BLaER1 treated with 17β-estradiol and CSF1 and Interleukin-3, amounts not matched to agents 10 nM and 100 nM (cell line): ENCODE results near the gene NME9.
"Not testable (repeated sequence)": the region's sequence is repeated elsewhere in the genome, so short reads cannot be mapped to it uniquely, and the experiment has no call there.

Experiments
- H3K27ac ChIP-seq, 11 experiments: shearing (Covaris generic); formaldehyde crosslinking; 2 replicates each; pipeline ENCODE4 v1.8.1; 2022
- H3K27me3 ChIP-seq, 11 experiments: shearing (Covaris generic); formaldehyde crosslinking; 2 replicates each; pipeline ENCODE4 v1.8.1; 2022
- H3K36me3 ChIP-seq, 11 experiments: shearing (Covaris generic); formaldehyde crosslinking; 2 replicates each; pipeline ENCODE4 v1.8.1; 2022
- H3K4me1 ChIP-seq, 10 experiments: shearing (Covaris generic); formaldehyde crosslinking; 2 replicates each; pipeline ENCODE4 v1.8.1; 2022
- H3K4me2 ChIP-seq, 11 experiments: shearing (Covaris generic); formaldehyde crosslinking; 2 replicates each; pipeline ENCODE4 v1.8.1; 2022
- H3K4me3 ChIP-seq, 10 experiments: shearing (Covaris generic); formaldehyde crosslinking; 2 replicates each; pipeline ENCODE4 v1.8.1; 2022
- H3K9ac ChIP-seq, 11 experiments: shearing (Covaris generic); formaldehyde crosslinking; 2 replicates each; pipeline ENCODE4 v1.8.1; 2022
- H3K9me3 ChIP-seq, 11 experiments: shearing (Covaris generic); formaldehyde crosslinking; replicated peaks in 1 of 11; 2 replicates each; pipeline ENCODE4 v1.8.1; 2022
- H4K20me1 ChIP-seq, 11 experiments: shearing (Covaris generic); formaldehyde crosslinking; 2 replicates each; pipeline ENCODE4 v1.8.1; 2022
- Cebpa-rat ChIP-seq, 11 experiments: shearing (Covaris generic); IDR thresholded peaks; 2 replicates each; pipeline ENCODE4 v1.8.1; 2022

Gene NME9

GRCh38 chr3:138329127-138329983 is at the start of gene NME9:
TSS of gene NME9 (minus strand) at chr3:138329851. CDS start at chr3:138329335, 516 bp downstream.
- H3K9ac ChIP-seq: peak within 1 kb of the TSS; percentile 32 to 79 (median 73)
- H3K27me3 ChIP-seq: no peaks in the 10 kb centered on the region
- no peak for TF ChIP-seq Cebpa-rat (IDR thresholded peaks at IDR 0.05)
- H3K27ac ChIP-seq: peak within 1 kb of the TSS in 7 of 11 experiments; percentile 17 to 72 (median 47); a peak in 10 of 22 replicates
- peak within 1 kb of the TSS; percentile 59 to 80 (median 69) for H3K4me3 ChIP-seq
- H4K20me1 ChIP-seq: no peaks in the 10 kb centered on the region
- no peaks in the 10 kb centered on the region for H3K36me3 ChIP-seq
- H3K9me3 ChIP-seq: no peaks in the 10 kb centered on the region
- H3K4me2 ChIP-seq: peak within 1 kb of the TSS; percentile 97 to 100 (median 99)
- H3K4me1 ChIP-seq: peaks cover 8 to 20% (median 15%) of the 10 kb centered on the region in 10 experiments

- no peak overlapping the region for H3K4me3 ChIP-seq
- no peaks in the 10 kb centered on the region for H4K20me1 ChIP-seq
- H3K27ac ChIP-seq: no peak overlapping the region
- peaks cover 0 to 10% (median 0%) of the 10 kb centered on the region in 11 experiments; a peak in 4 of 22 replicates for H3K9me3 ChIP-seq
- H3K27me3 ChIP-seq: no peaks in the 10 kb centered on the region
- no peak overlapping the region for H3K4me2 ChIP-seq
- H3K9ac ChIP-seq: no peak overlapping the region
- peaks cover 0 to 12% (median 0%) of the 10 kb centered on the region in 11 experiments; a peak in 2 of 22 replicates for H3K36me3 ChIP-seq
- no peak for TF ChIP-seq Cebpa-rat (IDR thresholded peaks at IDR 0.05)
- peaks cover 0 to 69% (median 2%) of the 10 kb centered on the region in 10 experiments; a peak in 7 of 20 replicates for H3K4me1 ChIP-seq
Observed at GRCh38 chr3:138378990-138379389, 49.3 kb upstream of the NME9 start.

- H4K20me1 ChIP-seq: no peaks in the 10 kb centered on the region
- peaks cover 0 to 12% (median 0%) of the 10 kb centered on the region in 11 experiments; a peak in 4 of 22 replicates for H3K9me3 ChIP-seq
- H3K4me2 ChIP-seq: peak overlapping the region in 2 of 11 experiments; percentile 29 to 40; a peak in 4 of 22 replicates
- H3K9ac ChIP-seq: peak overlapping the region in 1 of 11 experiments; percentile 10; a peak in 1 of 22 replicates
- peaks cover 0 to 69% (median 2%) of the 10 kb centered on the region in 10 experiments; a peak in 7 of 20 replicates for H3K4me1 ChIP-seq
- H3K36me3 ChIP-seq: peaks cover 0 to 12% (median 0%) of the 10 kb centered on the region in 11 experiments; a peak in 2 of 22 replicates
- H3K27ac ChIP-seq: peak overlapping the region in 1 of 11 experiments; percentile 44; a peak in 3 of 22 replicates
- no peak overlapping the region for H3K4me3 ChIP-seq
- no peak for TF ChIP-seq Cebpa-rat (IDR thresholded peaks at IDR 0.05)
- no peaks in the 10 kb centered on the region for H3K27me3 ChIP-seq
Observed at GRCh38 chr3:138378331-138378730, 48.7 kb upstream of the NME9 start.

- peaks cover 0 to 12% (median 0%) of the 10 kb centered on the region in 11 experiments; a peak in 4 of 22 replicates for H3K9me3 ChIP-seq
- 0 out of 22 replicates have a peak overlapping the region, but pooled peaks of 1 of the 11 experiments have one; percentile 10 for H3K9ac ChIP-seq
- H3K4me2 ChIP-seq: peak overlapping the region in 2 of 11 experiments; percentile 29 to 40; a peak in 4 of 22 replicates
- H3K27ac ChIP-seq: peak overlapping the region in 1 of 11 experiments; percentile 44; a peak in 3 of 22 replicates
- H4K20me1 ChIP-seq: no peaks in the 10 kb centered on the region
- no peaks in the 10 kb centered on the region for H3K27me3 ChIP-seq
- peaks cover 0 to 69% (median 2%) of the 10 kb centered on the region in 10 experiments; a peak in 7 of 20 replicates for H3K4me1 ChIP-seq
- TF ChIP-seq Cebpa-rat (IDR thresholded peaks at IDR 0.05): no peak
- H3K4me3 ChIP-seq: no peak overlapping the region
- H3K36me3 ChIP-seq: peaks cover 0 to 12% (median 0%) of the 10 kb centered on the region in 11 experiments; a peak in 2 of 22 replicates
Observed at GRCh38 chr3:138377804-138378203, 48.2 kb upstream of the NME9 start.

- not testable (repeated sequence) for H3K4me3 ChIP-seq, H3K9ac ChIP-seq, H3K4me2 ChIP-seq, H4K20me1 ChIP-seq, H3K27me3 ChIP-seq, H3K27ac ChIP-seq
- peaks cover 0 to 12% (median 0%) of the 10 kb centered on the region in 11 experiments; a peak in 2 of 22 replicates for H3K36me3 ChIP-seq
- H3K9me3 ChIP-seq: peaks cover 0 to 12% (median 0%) of the 10 kb centered on the region in 11 experiments; a peak in 4 of 22 replicates
- peaks cover 0 to 69% (median 2%) of the 10 kb centered on the region in 10 experiments; a peak in 9 of 20 replicates for H3K4me1 ChIP-seq
Observed at GRCh38 chr3:138377212-138377611, 47.6 kb upstream of the NME9 start.

- H3K9ac ChIP-seq: no peak overlapping the region
- no peaks in the 10 kb centered on the region for H4K20me1 ChIP-seq
- H3K4me3 ChIP-seq: no peak overlapping the region
- peaks cover 3 to 69% (median 5%) of the 10 kb centered on the region in 10 experiments; a peak in 17 of 20 replicates for H3K4me1 ChIP-seq
- H3K4me2 ChIP-seq: no peak overlapping the region
- peaks cover 0 to 12% (median 0%) of the 10 kb centered on the region in 11 experiments; a peak in 4 of 22 replicates for H3K9me3 ChIP-seq
- no peaks in the 10 kb centered on the region for H3K27me3 ChIP-seq
- TF ChIP-seq Cebpa-rat (IDR thresholded peaks at IDR 0.05): no peak
- H3K36me3 ChIP-seq: peaks cover 0 to 12% (median 0%) of the 10 kb centered on the region in 11 experiments; a peak in 2 of 22 replicates
- H3K27ac ChIP-seq: no peak overlapping the region
Observed at GRCh38 chr3:138376663-138377062, 47.0 kb upstream of the NME9 start.

- Histone ChIP-seq H3K27me3 (no peaks in the 10 kb centered on the region), H3K9ac (no peak overlapping the region), H3K4me3 (no peak overlapping the region), H3K4me1 (peaks cover 8 to 71% (median 11%) of the 10 kb centered on the region in 10 experiments; a peak in 19 of 20 replicates), H3K9me3 (peaks cover 0 to 16% (median 0%) of the 10 kb centered on the region in 11 experiments; a peak in 4 of 22 replicates), H3K27ac (no peak overlapping the region), H4K20me1 (no peaks in the 10 kb centered on the region), H3K4me2 (peak overlapping the region in 2 of 11 experiments; percentile 10 to 38; a peak in 3 of 22 replicates), H3K36me3 (peaks cover 0 to 12% (median 0%) of the 10 kb centered on the region in 11 experiments; a peak in 2 of 22 replicates)
- no peak for TF ChIP-seq Cebpa-rat (IDR thresholded peaks at IDR 0.05)
Observed at GRCh38 chr3:138375447-138375846, 45.8 kb upstream of the NME9 start.

- Histone ChIP-seq H3K9ac (no peak overlapping the region), H4K20me1 (no peaks in the 10 kb centered on the region), H3K27me3 (no peaks in the 10 kb centered on the region), H3K4me3 (no peak overlapping the region), H3K4me1 (peaks cover 9 to 79% (median 14%) of the 10 kb centered on the region in 10 experiments; a peak in 19 of 20 replicates), H3K9me3 (peaks cover 0 to 18% (median 0%) of the 10 kb centered on the region in 11 experiments; a peak in 4 of 22 replicates), H3K27ac (no peak overlapping the region), H3K4me2 (peak overlapping the region in 2 of 11 experiments; percentile 38 to 54; a peak in 4 of 22 replicates), H3K36me3 (peaks cover 0 to 12% (median 0%) of the 10 kb centered on the region in 11 experiments; a peak in 2 of 22 replicates)
- no peak for TF ChIP-seq Cebpa-rat (IDR thresholded peaks at IDR 0.05)
Observed at GRCh38 chr3:138374573-138375134, 45.0 kb upstream of the NME9 start.
